HepG2 (cell line): Measurements from ENCODE around the gene CD2AP. TPM values are rescaled to one million over a fixed set of nuclear protein-coding genes. Genes with fewer than 3 reads are reported as not detected.
A peak's percentile ranks its signal among the peaks of the same experiment; 100 is the strongest.

Experiments
- ATAC-seq: fragments of 200-7000 bp; cut with Tn5 transposase; 3 replicates; pipeline ENCODE4 v1.9.1; 2020; ENCODE audit warnings: mild to moderate bottlenecking, moderate library complexity
- BruUV-seq: library from RNA; stranded (reverse); fragments of 400-500 nt; replicated peaks from 2 replicates; lab custom pipeline; 2021; lab: Mats Ljungman, UMichigan
- CTCF ChIA-PET: fragments of 300-600 bp; formaldehyde crosslinking; extraction: SDS; loops from one replicate; lab custom pipeline; 2021; ENCODE audit warnings: low total read pairs, inconsistent platforms, low intra/inter-chr PET ratio; lab: Yijun Ruan, JAX
- POLR2A ChIA-PET: fragments of 350-600 bp; sonication (Branson Sonifier 250); formaldehyde crosslinking; loops from one replicate; lab custom pipeline; 2020; ENCODE audit warnings: antibody characterized with exemption, inconsistent platforms; lab: Yijun Ruan, JAX
- DNase-seq: peaks from one replicate; pipeline ENCODE4 v3.0.0-alpha.2; 2015; ENCODE audit warnings: low spot score
- FAIRE-seq: peaks from 3 replicates; lab custom pipeline; 2011; peaks lifted over from hg19 to GRCh38; lab: Jason Lieb, UNC
- H2AFZ ChIP-seq: one replicate; pipeline ENCODE4 v1.6.1; 2011; ENCODE audit warnings: low read length, inconsistent platforms
- H3K27ac ChIP-seq: fragments of 300-600 bp; 3 replicates; pipeline ENCODE4 v1.8.0; 2011; ENCODE audit warnings: mixed run types, mild to moderate bottlenecking, mixed read lengths, low read length, inconsistent platforms; ENCODE audit not compliant: insufficient read depth; ENCODE audit errors: extremely low read length
- H3K27me3 ChIP-seq, 2 experiments: fragments of 200-600 bp in 1 of 2; 2 replicates in 1 of 2; 3 replicates in 1 of 2; pipeline versions ENCODE4 v1.6.0 to v1.8.0; 2011; ENCODE audit warnings: low read length in 2 of 2, mild to moderate bottlenecking in 2 of 2, moderate library complexity in 2 of 2, inconsistent platforms in 1 of 2; ENCODE audit not compliant: insufficient read depth in 2 of 2, control insufficient read depth in 1 of 2
- H3K36me3 ChIP-seq, 2 experiments: fragments of 200-600 bp in 1 of 2; replicated peaks in 1 of 2; 2 replicates in 1 of 2; 3 replicates in 1 of 2; pipeline versions ENCODE4 v1.5.1 to v1.8.0; 2011; ENCODE audit warnings: low read length in 2 of 2, inconsistent platforms in 1 of 2; ENCODE audit not compliant: insufficient read depth in 2 of 2, control insufficient read depth in 1 of 2
- H3K4me1 ChIP-seq: 2 replicates; pipeline ENCODE4 v1.5.1; 2012; ENCODE audit warnings: low read length, inconsistent platforms; ENCODE audit not compliant: insufficient read depth
- H3K4me2 ChIP-seq: 2 replicates; pipeline ENCODE4 v1.6.0; 2011; ENCODE audit warnings: low read depth, low read length, inconsistent platforms
- H3K4me3 ChIP-seq, 3 experiments: fragments of 200-600 bp in 1 of 3; sonication (generic), shearing (Covaris generic) in 1 of 3; replicated peaks in 1 of 3; 2 replicates each; pipeline ENCODE4 v1.5.1; 2011 to 2016; ENCODE audit warnings: low read length in 3 of 3, inconsistent platforms in 2 of 3, low read depth in 2 of 3, mild to moderate bottlenecking in 2 of 3, control low read depth in 1 of 3, mixed read lengths in 1 of 3; ENCODE audit not compliant: insufficient read depth in 1 of 3
- H3K79me2 ChIP-seq: one replicate; pipeline ENCODE4 v1.6.1; 2011; ENCODE audit warnings: low read length, inconsistent platforms; ENCODE audit not compliant: insufficient read depth
- H3K9ac ChIP-seq: 2 replicates; pipeline ENCODE4 v1.6.0; 2011; ENCODE audit warnings: mild to moderate bottlenecking, low read depth, low read length, inconsistent platforms; ENCODE audit not compliant: insufficient read depth
- H3K9me3 ChIP-seq: 2 replicates; pipeline ENCODE4 v1.5.1; 2012; ENCODE audit warnings: mild to moderate bottlenecking, low read length
- H4K20me1 ChIP-seq: 2 replicates; pipeline ENCODE4 v1.6.0; 2011; ENCODE audit warnings: inconsistent platforms, mild to moderate bottlenecking, low read length, moderate library complexity; ENCODE audit not compliant: insufficient read depth
- ATF1 ChIP-seq: IDR thresholded peaks from 2 replicates; pipeline ENCODE4 v1.6.1; 2016; ENCODE audit warnings: mild to moderate bottlenecking, control low read depth
- BHLHE40 ChIP-seq: IDR thresholded peaks from 2 replicates; pipeline ENCODE4 v1.6.1; 2011; ENCODE audit warnings: low read length, improper control_type of control experiment
- BORCS8-MEF2B ChIP-seq: sonication (generic); formaldehyde crosslinking; IDR thresholded peaks from 2 replicates; pipeline ENCODE4 v1.8.0; 2022; ENCODE audit warnings: mild to moderate bottlenecking, missing genetic modification reagents
- ETV6 ChIP-seq: sonication (generic); formaldehyde crosslinking; conservative IDR thresholded peaks from 2 replicates; pipeline ENCODE4 v1.4.0; 2020; ENCODE audit warnings: missing genetic modification reagents
- REPIN1 ChIP-seq: sonication (generic); formaldehyde crosslinking; IDR thresholded peaks from 2 replicates; pipeline ENCODE4 v1.8.0; 2022; ENCODE audit warnings: missing genetic modification reagents, low read depth, mild to moderate bottlenecking, borderline replicate concordance
- ZNF230 ChIP-seq: sonication (generic); formaldehyde crosslinking; IDR thresholded peaks from 2 replicates; pipeline ENCODE4 v1.4.0; 2020; ENCODE audit warnings: mild to moderate bottlenecking, missing genetic modification reagents
- ZNF564 ChIP-seq: sonication (generic); formaldehyde crosslinking; IDR thresholded peaks from 2 replicates; pipeline ENCODE4 v1.8.1; 2023; ENCODE audit warnings: mild to moderate bottlenecking, missing genetic modification reagents
- ZSCAN20 ChIP-seq: sonication (generic); formaldehyde crosslinking; IDR thresholded peaks from 2 replicates; pipeline ENCODE4 v1.4.0; 2020; ENCODE audit warnings: missing genetic modification reagents, mild to moderate bottlenecking, borderline replicate concordance
- ZSCAN30 ChIP-seq: sonication (generic); formaldehyde crosslinking; IDR thresholded peaks from 2 replicates; pipeline ENCODE4 v1.5.0; 2020; ENCODE audit warnings: mild to moderate bottlenecking, missing genetic modification reagents
- WGBS: methylation state at CpG from one replicate; pipeline ENCODE4 v1.1.6; 2017; ENCODE audit warnings: low lambda C conversion rate; 5-methylcytosine and 5-hydroxymethylcytosine counted together
- in situ Hi-C: cut with HindIII; loops from 2 replicates; pipeline ENCODE4 v1.10.0; 2017; ENCODE audit warnings: low pct_unique_long_range_greater_than_20kb; ENCODE audit not compliant: extremely low pct_ligation_motif_present
- intact Hi-C: fragments of 100-400 bp; cut with micrococcal nuclease; formaldehyde crosslinking; loops from one replicate; pipeline ENCODE4 v1.10.0; 2022; ENCODE audit not compliant: unreplicated experiment
- polyA plus RNA-seq, 8 experiments: library from polyadenylated mRNA; depleted of rRNA in 3 of 8; stranded (reverse) in 7 of 8; unstranded in 1 of 8; fragments of >200 nt; fragmentation: Illumina TruSeq in 4 of 8; extraction: Trizol in 4 of 8; gene quantifications; 2 replicates each; pipeline versions ENCODE4 v1.2.1 to v1.2.3, GENCODE V29; 2011 to 2016; ENCODE audit warnings: low read depth in 4 of 8, missing spikeins in 1 of 8, mixed read lengths in 1 of 8; ENCODE audit not compliant: insufficient read depth in 1 of 8
- total RNA-seq, 5 experiments: library from RNA; depleted of rRNA; stranded (reverse); fragments of >200 nt; fragmentation: Illumina TruSeq; extraction: Trizol; gene quantifications; 2 replicates each; pipeline ENCODE4 v1.2.3, GENCODE V29; 2016; ENCODE audit warnings: low read depth in 1 of 5
- TF ChIP-seq, protein P1 (sequence below): sonication (generic); formaldehyde crosslinking; IDR thresholded peaks from 2 replicates; pipeline ENCODE4 v1.4.0; 2020; ENCODE audit warnings: missing genetic modification reagents

Gene CD2AP
- total and polyA plus RNA-seq, 2 of the 13 experiments (the other 11 are each of a cell fraction or from before 2014, with no cell fraction given) = 8.6 to 31.9 TPM

DNA sequence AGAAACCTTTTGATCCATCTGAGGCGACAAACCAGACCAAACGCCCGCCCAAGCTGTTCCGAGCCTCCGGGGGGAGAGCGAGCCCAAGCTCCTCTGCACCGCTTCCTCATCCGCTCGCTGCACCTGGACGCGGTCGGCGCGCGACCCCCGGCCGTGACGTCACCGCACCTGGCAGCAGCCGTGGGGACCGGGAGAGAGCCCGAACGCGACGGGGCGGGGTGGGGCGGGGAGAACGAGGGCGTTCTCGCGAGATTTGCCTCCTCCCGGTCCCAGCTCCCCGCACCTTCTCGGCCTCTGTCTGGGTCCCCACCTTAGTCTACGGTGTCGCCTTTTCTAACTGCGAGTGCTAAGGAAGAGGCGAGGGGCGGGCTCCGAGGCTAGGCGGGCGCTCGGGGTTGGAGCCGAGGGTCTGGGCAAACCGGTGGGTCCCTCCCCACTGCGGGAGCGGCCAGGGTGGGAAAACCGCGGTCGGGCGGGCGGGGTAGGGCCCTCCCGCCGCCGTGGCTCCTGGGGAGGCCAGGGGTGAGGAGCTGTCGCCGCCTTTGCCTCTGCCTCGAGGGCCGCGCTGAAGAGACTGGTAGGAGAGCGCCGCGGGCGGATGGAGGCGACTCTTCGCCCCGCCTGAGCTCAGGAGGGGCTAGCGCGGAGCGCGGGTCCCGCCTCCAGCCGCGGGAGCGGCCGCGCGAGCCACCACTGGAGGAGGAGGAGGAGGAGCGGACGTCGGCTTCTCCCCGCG is at the start of gene CD2AP (continued):
- TF ChIP-seq ZNF564 (peak; percentile 48), BHLHE40 (no peak)
- TF ChIP-seq, all 625 proteins: peak for 342

DNA sequence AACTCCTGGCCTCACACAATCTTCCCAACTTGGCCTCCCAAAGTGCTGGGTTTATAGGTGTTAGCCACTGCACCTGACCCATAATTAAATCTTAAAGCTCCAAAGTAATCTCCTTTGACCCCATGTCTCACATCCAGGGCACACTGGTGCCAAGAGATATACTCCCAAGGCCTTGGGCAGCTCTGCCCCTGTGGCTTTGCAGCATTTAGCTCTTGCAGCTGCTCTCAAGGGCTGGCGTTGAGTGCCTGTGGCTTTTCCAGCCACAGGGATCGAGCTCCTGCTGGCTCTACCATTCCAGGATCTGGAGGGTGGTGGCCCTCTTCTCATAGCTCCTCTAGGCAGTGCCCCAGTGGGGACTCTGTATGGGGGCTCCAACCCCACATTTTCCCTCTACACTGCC is 49.3 kb upstream of the CD2AP start:
- POLR2A ChIA-PET = no interaction called here
- H3K27me3 ChIP-seq = no peaks in the 10 kb centered on the region
- H3K79me2 ChIP-seq = no peaks in the 10 kb centered on the region
- TF ChIP-seq, protein P1, sequence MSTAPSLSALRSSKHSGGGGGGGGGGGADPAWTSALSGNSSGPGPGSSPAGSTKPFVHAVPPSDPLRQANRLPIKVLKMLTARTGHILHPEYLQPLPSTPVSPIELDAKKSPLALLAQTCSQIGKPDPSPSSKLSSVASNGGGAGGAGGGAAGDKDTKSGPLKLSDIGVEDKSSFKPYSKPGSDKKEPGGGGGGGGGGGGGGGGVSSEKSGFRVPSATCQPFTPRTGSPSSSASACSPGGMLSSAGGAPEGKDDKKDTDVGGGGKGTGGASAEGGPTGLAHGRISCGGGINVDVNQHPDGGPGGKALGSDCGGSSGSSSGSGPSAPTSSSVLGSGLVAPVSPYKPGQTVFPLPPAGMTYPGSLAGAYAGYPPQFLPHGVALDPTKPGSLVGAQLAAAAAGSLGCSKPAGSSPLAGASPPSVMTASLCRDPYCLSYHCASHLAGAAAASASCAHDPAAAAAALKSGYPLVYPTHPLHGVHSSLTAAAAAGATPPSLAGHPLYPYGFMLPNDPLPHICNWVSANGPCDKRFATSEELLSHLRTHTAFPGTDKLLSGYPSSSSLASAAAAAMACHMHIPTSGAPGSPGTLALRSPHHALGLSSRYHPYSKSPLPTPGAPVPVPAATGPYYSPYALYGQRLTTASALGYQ (CRISPR knock-in tag) = no peak
- no peak for TF ChIP-seq REPIN1
- no peak for TF ChIP-seq ATF1 (CRISPR knock-in tag)
- no peak for TF ChIP-seq ZNF230 (CRISPR knock-in tag)
- TF ChIP-seq ZSCAN30 = no peak
- no peak for TF ChIP-seq BORCS8-MEF2B
- no peak for TF ChIP-seq ETV6
- TF ChIP-seq ZSCAN20 (CRISPR knock-in tag) = no peak
- H3K4me3 ChIP-seq = no peak overlapping the region
- no TSS peak for BruUV-seq
- whole genome bisulfite sequencing = 40% methylated on average over 1 of the region's 2 CpGs
- FAIRE-seq = no peak
- CTCF ChIA-PET = no interaction called here
- in situ Hi-C loops = no loop called here
- no peak overlapping the region for H3K27ac ChIP-seq
- H3K36me3 ChIP-seq = no peaks in the 10 kb centered on the region
- ATAC-seq = no peak
- H4K20me1 ChIP-seq = no peaks in the 10 kb centered on the region
- no peak overlapping the region for H3K9ac ChIP-seq
- H2AFZ ChIP-seq = no peak overlapping the region
- no peaks in the 10 kb centered on the region for H3K9me3 ChIP-seq
- H3K4me1 ChIP-seq = no peaks in the 10 kb centered on the region
- H3K4me2 ChIP-seq = no peak overlapping the region
- intact Hi-C loops = no loop called here
- no peak for DNase-seq
